GM12891 (cell line): ENCODE data around the gene CDX2.

ENCODE experiments used
- PAX5 ChIP-seq: IDR thresholded peaks from 2 replicates; pipeline ENCODE4 v1.6.1; 2011; ENCODE audit warnings: low read length, moderate library complexity, mild to moderate bottlenecking; ENCODE audit not compliant: insufficient read depth, severe bottlenecking
- POLR2A ChIP-seq: IDR thresholded peaks from 2 replicates; pipeline ENCODE4 v1.6.1; 2011; ENCODE audit warnings: low read depth, low read length, control low read depth
- POLR2AphosphoS5 ChIP-seq: IDR thresholded peaks from 2 replicates; pipeline ENCODE4 v1.6.1; 2011; ENCODE audit warnings: low read depth, low read length, control low read depth
- POU2F2 ChIP-seq: IDR thresholded peaks from 2 replicates; pipeline ENCODE4 v1.6.1; 2011; ENCODE audit warnings: low read depth, mild to moderate bottlenecking, control low read depth, low read length, moderate library complexity
- SPI1 ChIP-seq: IDR thresholded peaks from 2 replicates; pipeline ENCODE4 v1.6.1; 2011; ENCODE audit warnings: low read depth, low read length, control low read depth
- TAF1 ChIP-seq: IDR thresholded peaks from 2 replicates; pipeline ENCODE4 v1.6.1; 2011; ENCODE audit warnings: low read depth, low read length, control low read depth

DNA sequence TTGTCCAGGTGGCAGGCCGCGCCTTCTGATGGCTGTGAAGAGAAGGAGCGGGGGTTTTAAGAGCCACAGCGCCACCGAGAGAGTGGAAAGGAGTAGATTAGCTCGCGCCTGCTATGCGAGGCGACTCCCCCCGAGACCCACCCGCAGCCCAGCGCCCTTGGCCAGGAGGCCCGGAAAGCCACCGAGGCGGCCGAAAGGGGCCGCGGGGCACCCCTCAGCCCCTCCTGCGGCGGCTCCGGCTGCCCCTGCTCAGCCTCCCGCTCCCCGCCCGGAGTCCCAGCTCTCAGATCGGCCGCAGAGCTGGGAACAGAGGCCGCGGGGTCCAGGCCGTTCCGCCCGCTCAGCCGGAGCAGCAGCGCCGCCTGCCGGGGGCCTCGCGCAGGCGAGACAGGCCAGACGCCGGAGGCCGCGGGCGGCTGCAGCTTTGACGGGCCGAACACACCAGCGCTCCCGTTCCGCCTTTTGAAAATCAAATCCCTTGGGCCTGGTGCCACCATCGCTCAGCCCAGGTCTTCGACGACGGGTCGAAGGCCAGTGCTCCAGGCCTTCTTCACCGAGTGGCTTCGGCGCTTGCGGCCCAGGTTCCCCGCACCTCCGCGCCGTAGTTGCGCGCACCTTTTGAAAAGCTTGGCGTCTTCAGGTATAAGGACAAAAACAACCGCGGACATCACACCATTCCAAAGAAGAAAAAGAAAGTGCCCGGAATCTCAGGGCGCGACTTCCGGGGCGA is 15.3 kb downstream of the CDX2 start:
- no peak for TF ChIP-seq POLR2A
- no peak for TF ChIP-seq TAF1
- TF ChIP-seq POLR2AphosphoS5 = no peak
- TF ChIP-seq POU2F2 = no peak
- TF ChIP-seq SPI1 = no peak
- TF ChIP-seq PAX5 = peak; percentile 31
